HG03521 (cell line): ENCODE results near the gene GDPD5.

ENCODE experiments used
- ATAC-seq: cut with Tn5 transposase; IDR thresholded peaks from one replicate; pipeline ENCODE4 v1.9.1; 2021; ENCODE audit warnings: mild to moderate bottlenecking, moderate library complexity; ENCODE audit not compliant: unreplicated experiment

Gene GDPD5

DNA sequence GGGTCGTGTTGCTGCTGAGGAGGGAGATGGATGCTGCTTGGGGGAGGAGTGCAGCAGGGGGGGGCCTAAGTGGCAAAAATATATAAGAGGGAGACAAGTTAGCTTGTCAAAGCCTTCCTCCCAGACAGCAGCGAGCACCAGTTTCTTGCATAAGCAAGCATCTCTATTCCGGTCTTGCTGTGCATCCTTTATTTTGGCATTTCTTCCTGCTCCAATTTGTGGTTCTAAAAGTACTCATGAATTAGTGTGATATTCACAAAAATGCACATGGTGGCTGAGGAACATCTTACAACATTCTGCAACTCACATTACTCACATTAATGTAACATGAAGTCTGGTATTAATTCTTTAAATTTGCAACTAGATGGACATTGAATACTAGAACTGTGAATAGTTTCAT is 32.1 kb downstream of the GDPD5 start:
- no peak for ATAC-seq

DNA sequence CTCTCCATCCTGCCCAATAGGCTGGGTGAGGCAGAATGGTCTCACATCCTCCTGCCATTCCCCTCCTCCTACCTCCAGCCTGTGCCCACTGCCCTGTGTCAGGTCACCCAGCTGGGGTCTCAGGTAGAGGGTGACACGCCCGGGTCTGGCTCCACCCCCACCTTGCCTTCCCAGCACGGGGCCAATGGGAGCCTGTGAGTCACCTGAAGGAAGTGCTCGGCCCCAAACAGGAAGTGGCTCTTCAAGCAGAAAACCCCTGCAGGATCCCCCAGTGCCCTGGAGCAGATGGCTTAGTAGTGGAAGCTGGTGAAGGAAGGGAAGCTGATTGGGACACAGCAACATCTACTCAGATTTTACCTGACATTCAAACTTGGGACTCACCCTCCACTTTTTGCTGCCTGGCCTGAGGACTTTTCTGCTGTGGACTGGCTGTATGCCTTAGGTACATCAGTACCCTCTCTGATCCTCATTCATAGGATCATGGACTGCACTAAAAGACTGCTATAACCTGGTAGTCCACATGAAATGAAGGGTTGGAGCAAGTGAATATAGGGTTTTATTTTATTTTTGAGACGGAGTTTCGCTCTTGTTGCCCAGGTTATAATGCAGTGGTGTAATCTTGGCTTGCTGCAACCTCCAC is 33.4 kb downstream of the GDPD5 start:
- ATAC-seq: no peak

DNA sequence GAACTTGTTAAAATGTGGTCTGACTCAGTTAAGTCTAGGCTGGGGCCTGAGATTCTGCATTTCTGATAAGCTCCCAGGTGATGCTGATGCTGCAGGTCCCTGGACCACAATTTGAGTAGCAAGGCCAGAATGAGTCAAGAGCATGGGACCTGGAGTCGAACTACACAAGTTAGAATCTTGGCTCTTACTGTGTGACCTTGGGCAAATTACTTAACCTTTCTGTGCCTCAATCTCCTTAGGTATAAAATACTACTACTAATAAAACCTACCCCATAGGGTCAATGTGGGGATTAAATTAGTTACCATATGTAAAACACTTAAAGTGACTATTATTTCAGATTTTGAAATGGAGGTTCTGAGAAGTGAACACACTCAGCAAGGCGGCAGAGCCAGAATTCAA is 34.3 kb downstream of the GDPD5 start:
- no peak for ATAC-seq

DNA sequence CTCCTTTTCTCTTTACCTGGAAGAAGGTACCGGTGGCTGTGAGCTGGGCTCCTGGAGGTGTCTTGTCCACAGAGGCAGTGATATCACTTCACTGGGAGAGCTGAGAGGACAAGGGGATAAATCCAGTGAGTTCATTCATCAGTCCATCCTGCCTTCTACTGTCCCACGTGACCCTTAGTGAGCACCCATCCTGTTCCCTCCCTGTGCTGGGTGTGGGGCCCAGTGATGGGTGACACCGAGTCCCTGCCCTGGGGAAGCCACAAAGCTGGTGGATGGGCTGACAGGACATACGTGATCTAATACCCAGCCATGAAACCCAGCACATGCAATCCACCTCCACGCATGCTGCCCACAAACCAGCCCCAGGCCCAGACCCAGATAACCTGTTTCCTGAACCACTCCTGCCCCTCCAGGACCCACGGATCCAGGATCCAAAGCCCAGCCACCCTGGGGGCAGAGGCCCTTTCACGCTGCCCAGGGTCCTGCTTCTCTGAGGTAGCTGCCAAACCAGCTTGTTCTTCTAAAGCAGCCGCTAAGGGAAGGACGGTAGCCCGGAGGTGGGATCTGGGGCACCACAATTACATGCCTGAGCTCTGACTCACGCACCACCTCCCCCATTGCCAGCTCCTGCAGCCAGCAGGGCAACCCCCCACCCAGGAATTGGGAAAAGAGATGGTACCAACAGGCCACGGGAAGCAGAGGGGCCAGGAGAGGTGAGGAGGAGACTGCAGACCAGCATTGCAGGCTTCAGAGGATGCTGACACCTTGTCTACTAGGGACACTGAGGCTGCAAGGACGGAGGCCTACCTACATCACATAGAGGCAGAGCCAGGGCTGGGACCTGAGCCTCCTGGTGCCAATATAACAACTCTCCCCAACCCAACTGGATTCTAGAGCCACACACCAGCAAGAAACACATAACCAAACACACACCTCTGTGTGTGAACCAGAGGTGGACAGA is 35.2 kb downstream of the GDPD5 start:
- no peak for ATAC-seq

DNA sequence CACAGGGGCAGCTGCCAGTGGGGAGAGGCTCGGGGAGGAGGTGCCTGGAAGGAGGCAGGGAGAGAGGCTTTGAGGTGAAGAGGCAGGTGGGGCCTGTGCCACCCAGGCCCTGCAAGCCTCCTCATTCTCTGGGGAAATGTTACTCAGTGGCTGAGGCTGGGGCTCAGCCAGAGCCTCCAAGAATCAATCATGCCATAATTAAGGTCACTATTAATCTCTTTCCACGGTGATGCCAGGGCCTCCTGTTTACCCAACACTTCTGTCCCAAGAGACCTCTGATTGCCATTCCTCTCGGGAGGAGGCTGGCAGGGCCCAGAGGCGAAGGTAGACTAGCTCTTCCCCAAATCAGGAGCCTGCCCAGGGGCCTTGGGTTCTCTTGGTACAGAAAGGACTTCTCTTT is 38.4 kb downstream of the GDPD5 start:
- ATAC-seq: no peak

DNA sequence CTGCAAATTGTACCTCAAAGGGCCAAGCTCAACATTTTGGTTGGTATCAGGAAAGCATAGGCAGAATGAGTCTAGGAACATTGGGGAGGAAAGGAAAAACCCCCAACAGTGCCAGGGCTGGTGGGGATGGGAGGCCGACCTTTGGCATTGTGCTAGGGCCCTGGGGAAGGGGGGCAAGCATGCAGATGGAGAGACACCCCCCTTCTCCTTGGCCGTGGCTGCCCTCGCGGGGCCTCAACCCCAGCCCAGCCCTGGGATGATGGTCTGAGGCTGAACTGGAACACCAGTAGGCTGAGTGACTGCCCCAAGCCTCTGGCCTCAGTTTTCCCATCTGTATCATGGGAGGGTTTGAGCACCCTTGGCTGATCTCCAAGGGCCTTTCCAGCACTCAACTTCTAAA is 40.0 kb downstream of the GDPD5 start:
- no peak for ATAC-seq

DNA sequence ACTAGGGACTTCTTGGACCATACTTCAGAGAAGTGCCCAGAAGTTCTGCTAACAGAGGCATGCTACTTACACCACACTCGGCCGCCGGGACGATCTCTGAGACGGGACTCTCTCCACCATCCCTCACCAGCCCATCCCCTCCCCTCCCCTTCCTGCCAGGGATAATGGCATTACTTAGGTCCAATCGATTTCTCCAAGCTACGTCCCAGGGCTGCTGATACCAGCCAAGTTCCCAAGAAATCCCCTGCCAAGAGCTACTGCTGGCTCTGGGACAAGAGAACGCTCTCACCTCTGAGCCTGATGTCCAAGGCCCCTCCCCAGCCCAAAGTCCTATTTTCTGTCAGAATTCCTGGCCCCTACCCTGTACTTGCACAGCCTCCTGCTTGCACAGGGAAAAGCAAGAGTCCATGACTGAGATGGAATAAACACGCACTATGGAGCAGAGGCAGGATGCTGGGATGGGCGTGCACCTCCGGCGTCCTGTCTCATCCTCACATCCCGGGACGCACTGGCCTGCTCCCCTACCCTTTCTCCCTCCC is 42.7 kb downstream of the GDPD5 start:
- no peak for ATAC-seq

DNA sequence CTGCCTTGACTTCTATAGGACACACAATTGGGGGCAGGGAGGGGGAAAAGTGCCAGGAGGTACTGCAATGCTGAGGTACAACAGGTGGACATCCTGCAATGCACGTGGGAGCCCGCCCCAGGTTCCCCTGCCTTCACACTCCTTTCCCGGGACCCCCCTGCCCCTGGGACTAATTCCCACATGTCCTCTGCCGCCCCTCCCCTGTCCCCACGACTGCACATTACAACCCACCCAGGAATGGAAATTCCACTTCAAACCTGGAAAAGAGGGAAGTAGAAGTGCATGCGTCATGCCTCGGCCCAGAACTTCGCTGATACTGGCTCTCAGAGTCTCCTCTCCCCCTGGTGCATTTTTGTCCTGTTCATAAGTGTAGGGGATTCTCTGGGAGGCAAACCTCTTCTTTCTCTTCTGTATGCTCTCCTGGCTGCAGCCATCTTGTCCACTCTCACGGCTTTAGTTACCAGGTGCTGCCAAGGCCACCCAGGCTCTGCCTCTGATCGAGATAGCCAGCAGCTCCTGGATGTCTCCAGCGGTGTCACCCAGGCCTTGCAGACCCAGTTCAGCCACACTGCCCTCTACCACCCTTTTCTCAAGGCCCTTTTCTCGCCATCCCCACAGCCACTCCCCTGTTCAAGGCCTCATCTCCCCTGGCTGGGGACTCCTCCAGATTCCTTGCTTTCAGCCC is 43.7 kb downstream of the GDPD5 start:
- no peak for ATAC-seq

DNA sequence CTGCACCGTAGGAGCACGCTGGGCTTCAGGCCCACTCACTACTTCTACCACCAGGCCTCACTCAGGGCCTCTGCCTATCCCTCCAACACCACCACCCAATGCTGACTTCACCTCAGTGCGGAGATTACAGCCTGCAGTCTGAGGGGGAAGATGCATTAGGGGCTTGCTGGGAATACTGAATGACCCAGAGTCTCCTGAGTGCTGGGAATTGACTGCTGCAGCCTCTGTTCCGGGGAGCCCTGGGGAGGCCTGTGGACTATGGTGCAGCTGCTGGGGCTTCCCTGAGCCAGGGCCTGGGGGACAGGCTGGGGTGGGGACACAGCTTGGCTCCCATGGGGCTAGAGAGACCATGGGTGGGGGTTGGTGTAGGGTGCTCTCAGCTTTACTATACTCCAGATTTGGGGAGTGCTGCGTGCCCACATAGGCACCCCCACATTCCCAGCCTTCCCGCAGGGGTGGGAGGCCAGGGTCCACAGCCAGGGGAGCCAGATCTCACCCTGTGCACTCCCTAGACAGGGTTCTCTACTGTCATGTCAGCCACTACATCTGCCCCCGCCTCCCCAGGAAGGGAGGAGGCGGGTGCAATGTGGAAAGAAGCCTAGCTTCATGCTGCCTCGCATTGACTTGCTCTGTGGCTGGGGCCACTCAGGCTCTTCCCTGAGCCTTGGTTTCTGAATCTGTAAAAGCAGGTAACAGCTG is 44.4 kb downstream of the GDPD5 start:
- no peak for ATAC-seq

DNA sequence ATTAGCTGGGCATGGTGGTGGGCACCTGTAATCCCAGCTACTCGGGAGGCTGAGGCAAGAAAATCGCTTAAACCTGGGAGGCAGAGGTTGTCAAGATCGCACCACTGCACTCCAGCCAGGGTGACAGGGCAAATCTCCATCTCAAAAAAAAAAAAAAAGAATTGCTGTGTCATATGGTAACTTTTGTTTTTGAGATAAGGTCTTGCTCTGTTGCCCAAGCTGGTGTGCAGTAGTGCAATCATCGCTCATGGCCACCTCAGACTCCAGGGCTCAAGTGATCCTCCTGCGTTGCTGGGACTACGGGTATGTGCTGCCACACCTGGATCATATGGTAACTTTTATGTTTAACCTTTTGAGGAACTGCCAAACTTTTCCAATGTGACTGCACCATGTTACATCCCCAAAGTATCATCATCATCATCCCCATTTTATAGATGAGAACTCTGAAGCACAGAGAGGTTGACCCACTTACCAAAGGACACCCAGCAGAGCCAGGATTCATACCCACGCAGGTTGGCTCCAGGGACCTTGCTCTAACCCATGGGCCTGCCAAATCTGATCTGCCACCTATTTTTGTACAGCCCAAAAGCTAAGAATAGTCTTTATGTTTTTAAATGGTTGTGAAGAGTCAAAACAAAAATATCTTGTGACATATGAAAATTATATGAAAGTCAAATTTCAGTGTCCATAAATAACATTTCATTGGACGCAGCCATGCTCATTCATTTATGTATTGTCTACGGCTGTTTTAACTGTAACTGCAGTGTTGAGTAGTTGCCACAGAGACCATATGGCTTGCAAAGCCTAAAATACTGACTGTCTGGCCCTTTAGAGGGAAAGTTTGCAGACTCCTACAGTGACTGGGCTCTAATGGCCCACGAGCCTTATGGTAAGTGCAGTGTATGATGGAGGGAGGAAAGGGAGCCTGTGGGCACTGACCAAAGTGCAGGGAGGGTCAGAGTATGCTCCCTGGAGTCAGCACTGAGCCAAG is 45.3 kb downstream of the GDPD5 start:
- no peak for ATAC-seq

DNA sequence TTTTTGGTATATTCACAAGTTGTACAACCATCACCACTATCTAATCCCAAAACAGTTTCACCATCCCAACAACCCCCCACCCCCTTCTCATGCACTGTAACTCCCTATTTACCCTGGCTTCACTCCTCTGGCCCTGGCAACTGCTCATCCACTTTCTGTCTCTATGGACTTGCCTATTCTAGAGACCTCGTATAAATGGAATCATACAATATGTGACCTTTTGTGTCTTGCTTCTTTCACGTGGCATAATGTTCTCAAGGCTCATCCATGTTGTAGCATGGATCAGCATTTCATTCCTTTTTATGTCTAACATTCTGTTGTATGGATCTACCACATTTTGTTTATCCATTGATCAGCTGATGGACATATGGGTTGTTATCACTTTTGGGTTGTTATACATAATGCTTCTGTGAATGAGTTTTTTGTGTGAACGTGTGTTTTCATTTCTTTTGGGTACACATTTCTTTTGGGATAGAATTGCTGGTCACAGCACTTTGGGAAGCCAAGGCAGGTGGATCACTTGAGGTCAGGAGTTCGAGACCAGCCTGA is 46.1 kb downstream of the GDPD5 start:
- ATAC-seq: no peak

DNA sequence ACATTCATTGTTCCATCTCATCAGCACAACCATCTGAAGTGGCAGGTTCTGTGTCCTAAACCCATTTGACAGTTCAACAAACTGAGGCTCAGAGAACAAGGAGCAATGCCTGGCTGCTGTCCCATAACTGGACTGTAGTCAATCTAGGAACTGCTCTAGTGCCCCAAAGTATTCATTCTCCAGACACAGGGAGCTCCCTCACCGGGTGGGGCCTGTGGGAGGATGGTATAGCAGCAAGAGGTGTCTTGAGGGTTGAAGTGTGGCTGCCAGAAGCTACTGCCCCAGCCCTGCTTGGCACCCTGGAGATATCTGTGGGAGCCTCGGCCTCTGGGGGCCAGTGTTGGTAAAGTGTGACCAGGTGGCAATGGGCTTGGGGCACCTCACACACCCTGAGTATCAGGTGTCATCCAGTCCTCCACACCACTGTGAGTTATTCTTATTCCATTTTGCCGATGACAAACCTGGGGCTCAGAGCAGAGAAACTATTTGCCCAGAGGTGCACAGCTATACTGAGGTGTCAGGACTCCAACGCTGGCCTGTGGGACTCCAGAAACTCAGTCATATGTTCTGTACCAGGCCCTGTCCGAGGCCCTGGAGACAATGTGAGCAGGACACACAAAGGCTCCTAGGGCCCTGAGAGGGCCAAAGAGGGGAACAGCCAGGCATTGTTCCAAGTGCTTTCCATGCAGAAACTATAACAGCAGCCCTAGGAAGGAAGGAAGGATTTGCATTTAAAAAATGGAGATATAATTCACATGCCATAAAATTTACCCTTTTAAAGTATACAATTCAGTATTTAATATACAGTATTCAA is 46.8 kb downstream of the GDPD5 start:
- ATAC-seq: no peak

DNA sequence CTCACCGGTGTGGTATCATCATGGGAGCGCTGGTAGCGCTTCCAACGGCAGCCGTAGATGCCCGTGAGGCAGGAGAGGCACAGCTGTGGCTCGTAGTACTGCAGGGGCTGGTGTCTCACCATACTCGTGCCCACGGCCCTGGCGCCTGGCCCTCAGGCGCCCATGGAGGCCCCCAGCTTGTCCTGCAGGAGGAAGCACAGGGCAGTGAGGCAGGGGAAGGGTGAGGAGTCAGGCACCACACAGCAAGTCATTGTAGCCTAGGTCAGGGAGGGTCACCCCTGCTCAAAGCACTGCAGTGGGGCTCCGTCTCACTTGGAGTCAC is 48.2 kb downstream of the GDPD5 start:
- no peak for ATAC-seq

DNA sequence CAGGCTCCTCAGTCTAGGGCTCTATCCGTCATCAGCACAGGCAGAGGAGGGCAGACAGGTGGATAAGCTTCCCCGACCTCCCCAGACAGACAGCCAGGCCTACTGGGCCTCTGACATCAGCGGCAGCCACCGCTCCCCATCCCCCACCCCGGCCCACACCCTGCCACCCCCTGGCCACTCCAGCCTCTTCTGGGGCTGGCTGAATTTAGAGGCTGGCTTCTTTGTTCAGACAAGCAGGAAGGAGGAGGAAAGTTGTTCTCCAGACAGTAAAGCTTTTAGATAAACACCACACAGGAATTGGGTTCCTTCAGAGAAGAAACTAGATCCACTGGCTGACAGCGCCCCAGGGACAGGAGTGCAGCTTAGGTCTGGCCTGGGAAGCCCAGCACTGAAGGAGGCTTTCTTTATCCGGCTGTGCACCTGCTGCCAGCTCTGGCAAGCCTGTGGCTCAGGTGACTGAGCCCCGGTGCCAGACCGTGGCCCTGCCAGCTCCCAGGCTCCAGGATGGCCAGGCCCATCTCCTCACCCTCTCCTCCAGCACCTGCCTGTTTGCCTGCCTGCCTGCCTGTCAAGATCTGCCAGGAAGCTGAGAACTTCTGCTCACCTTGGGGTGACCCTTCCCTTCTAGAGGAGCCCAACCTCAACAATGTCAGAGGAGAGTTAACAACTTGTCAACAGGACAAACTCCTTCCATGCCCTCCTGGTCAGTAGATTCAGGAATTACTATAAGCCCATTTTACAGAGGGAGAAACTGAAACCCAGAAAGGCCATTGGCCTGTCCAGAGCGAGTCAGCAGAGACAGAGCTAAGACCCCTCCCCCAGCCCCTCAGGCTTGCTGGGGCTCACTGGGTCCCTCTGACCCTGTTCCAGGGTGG is 48.8 kb downstream of the GDPD5 start:
- ATAC-seq: no peak

DNA sequence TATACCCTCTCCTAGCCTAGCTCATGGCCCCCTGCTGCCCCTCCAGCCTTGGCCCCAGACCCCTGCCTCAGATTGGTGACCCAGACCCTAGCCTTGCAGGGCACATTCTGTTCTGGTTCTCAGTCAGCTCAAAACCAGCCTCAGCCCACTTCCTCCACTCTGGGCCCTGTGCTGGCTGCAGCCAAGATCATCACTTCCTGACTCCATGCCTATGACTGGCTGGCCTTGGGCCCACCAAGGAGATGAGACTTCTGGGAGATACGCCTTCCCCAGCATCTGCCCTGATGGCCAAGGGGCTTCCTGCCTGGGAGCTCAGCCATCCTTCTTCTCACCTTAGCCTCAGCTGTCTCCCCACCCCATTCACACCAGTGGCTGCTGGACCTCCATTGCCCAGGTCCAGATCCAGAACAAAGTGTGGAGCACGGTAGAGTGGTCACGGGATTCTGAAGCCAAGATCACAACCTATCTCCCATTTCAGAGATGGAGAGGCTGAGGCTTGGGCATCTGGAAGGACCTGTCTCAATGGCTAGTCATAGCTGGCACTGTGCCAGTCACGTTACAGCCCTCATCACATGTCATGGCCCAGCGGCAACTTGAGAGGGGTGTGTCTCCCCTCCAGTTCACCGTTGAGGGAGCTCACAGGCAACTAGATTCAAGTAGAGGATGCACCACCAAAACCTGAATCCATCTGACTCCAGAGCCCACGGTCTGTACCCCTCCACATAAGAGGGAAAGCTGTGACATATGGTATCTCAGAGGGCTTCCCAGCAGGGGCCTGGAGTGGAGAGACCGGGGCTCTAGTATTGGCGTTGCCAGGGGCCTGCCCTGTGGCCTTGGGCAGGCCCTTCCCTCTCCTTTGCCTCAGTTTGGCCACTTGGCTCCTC is 49.7 kb downstream of the GDPD5 start:
- ATAC-seq: no peak

DNA sequence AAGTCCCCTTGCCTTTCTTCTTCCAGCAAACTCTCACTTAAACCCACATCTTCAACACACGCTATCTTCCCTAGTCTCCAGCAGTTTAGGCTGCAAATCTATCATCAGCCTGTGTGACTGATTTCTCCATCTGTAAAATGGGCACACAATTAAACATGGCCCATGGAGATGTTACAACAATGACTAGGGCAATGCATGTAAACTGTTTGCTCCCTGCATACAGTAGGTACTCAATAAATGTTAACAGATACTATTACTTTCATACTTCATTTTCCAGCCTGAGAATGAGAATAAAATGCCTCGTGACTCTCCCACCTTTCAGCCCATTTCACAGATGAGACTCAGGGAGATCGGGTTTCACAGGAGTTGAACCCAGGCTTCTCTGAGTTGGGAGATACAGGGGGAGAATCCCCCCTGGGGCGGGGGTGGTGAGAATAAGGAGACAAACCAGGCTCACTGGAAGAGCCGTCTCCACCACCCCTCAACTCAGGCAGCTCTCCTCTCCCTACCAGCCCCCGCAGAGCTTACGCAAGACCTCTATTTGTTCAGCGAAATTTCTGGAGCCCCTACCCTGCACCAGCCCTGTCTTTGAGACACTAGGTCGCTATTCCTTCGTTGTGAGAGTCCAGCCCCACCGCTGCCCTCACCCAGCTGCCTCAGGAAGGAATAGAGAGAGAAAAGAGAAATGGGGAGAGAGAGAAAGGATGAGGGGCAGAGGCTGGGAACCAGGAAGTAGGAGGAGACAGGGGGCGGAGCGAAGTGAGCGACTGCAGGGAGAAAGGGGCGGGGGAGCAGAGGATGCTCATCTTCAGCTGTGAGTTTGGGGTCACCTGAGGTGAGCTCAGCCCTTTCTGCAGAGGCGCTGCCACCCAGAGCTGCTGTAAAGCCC is 50.6 kb downstream of the GDPD5 start:
- no peak for ATAC-seq
